Lower leg skin (tissue), 4 donors: Measurements from ENCODE around the gene CTNNA2. TPM values are rescaled to one million over a fixed set of nuclear protein-coding genes. Genes with fewer than 3 reads are reported as not detected.

Experiments
- DNase-seq, 2 donors: peaks; one replicate each; pipeline ENCODE4 v3.0.0-alpha.2; 2019; ENCODE audit warnings: low spot score in 2 of 2
- H3K4me3 ChIP-seq: fragments of 200-600 bp; sonication (generic); 2 replicates; pipeline ENCODE4 v1.5.1; 2017; ENCODE audit warnings: mild to moderate bottlenecking, low read depth; ENCODE audit not compliant: poor library complexity, severe bottlenecking
- POLR2A ChIP-seq, 2 donors: fragments of 450-650 bp; IDR thresholded peaks; one replicate each; pipeline ENCODE4 v1.6.1; 2016 to 2017; ENCODE audit warnings: antibody characterized with exemption in 2 of 2, mild to moderate bottlenecking in 1 of 2, moderate library complexity in 1 of 2
- WGBS, 2 donors: methylation state at CpG; one replicate each; pipeline ENCODE4 v1.1.5; 2018; 5-methylcytosine and 5-hydroxymethylcytosine counted together
- intact Hi-C: fragments of 100-400 bp; cut with DNase I; formaldehyde crosslinking; loops from one replicate; pipeline ENCODE4 v1.15.0; 2023; ENCODE audit warnings: low total_unique reads
- total RNA-seq, 4 donors: library from RNA; depleted of rRNA; stranded (reverse); fragments of >200 nt; gene quantifications; one replicate each; pipeline ENCODE4 v1.1.0, GENCODE V29; 2016
- TF ChIP-seq, protein P1 (sequence below), 3 donors: fragments of 450-650 bp; IDR thresholded peaks; one replicate each; pipeline ENCODE4 v1.5.1; 2016; ENCODE audit warnings: antibody characterized with exemption in 3 of 3, mild to moderate bottlenecking in 3 of 3, moderate library complexity in 2 of 3

Gene CTNNA2
- total RNA-seq, 4 donors from 2014 or later, result not detected

DNA sequence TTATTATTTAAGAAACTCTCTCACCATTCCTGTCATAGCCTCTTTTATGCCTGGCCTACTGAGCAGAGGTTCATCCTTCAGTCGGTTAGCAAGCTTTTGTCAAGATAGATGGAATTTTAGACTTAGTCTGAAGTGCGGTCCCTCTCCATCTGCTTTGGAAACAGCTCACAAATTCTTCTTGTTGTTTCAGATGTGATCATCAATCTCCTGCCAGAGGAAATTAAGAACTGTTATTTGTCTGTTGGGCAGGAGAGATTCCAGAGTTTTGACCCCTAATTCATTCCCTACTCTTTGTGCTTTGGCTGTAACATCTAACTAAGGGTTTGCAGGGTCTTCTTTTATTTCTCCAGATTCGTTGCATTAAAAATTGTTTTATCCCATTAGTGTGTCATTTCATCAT, 735.3 kb downstream of the CTNNA2 start:
- no peak for DNase-seq
- intact Hi-C loops, result no loop called here
- 54 to 65% methylated on average over 3 of the region's 3 CpGs for WGBS, 2 donors

DNA sequence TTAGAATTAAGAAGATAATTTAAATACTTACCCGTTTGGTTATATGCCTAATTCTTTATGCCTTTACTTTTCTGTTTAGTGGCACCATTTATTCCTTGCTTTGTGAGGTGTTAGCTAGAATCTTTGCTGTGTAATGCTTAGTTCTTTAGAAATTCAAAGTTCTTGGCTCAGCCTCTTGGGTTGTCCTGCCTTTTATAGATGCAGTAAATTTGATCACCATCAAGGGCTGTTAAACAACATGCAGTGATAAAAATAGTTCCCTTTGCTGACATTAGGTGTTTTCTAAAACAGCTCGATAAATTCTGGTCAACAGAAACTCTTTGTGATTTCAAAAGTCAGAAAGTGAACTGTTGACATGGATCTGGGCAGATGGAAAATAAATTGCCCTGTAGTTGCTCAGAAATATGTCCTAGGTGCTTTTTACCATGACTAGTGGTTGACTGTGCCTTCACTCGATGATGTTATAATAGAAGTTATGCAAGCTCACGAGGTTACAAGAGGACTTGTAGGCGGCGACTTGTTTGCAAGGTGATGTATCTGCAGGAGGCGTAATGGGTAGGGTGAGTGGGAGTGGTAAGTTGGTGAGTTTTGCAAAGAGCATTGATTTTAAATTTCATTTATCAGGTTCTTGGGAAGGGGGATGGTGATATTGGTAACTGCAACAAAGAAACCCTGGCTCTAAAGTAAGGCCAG, 739.6 kb downstream of the CTNNA2 start:
- DNase-seq, result no peak
- 79 to 84% methylated on average over 7 of the region's 7 CpGs for WGBS, 2 donors
- intact Hi-C loops, result no loop called here
- no peak for TF ChIP-seq POLR2A (IDR thresholded peaks at IDR 0.05)
- TF ChIP-seq, protein P1, sequence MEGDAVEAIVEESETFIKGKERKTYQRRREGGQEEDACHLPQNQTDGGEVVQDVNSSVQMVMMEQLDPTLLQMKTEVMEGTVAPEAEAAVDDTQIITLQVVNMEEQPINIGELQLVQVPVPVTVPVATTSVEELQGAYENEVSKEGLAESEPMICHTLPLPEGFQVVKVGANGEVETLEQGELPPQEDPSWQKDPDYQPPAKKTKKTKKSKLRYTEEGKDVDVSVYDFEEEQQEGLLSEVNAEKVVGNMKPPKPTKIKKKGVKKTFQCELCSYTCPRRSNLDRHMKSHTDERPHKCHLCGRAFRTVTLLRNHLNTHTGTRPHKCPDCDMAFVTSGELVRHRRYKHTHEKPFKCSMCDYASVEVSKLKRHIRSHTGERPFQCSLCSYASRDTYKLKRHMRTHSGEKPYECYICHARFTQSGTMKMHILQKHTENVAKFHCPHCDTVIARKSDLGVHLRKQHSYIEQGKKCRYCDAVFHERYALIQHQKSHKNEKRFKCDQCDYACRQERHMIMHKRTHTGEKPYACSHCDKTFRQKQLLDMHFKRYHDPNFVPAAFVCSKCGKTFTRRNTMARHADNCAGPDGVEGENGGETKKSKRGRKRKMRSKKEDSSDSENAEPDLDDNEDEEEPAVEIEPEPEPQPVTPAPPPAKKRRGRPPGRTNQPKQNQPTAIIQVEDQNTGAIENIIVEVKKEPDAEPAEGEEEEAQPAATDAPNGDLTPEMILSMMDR (IDR thresholded peaks at IDR 0.05), result no peak
- H3K4me3 ChIP-seq, result no peak overlapping the region

More for the DNA sequence above, 735.3 kb downstream of the CTNNA2 start:
- TF ChIP-seq, protein P1 (IDR thresholded peaks at IDR 0.05), result no peak
- no peak for TF ChIP-seq POLR2A (IDR thresholded peaks at IDR 0.05)
- H3K4me3 ChIP-seq, result no peak overlapping the region

DNA sequence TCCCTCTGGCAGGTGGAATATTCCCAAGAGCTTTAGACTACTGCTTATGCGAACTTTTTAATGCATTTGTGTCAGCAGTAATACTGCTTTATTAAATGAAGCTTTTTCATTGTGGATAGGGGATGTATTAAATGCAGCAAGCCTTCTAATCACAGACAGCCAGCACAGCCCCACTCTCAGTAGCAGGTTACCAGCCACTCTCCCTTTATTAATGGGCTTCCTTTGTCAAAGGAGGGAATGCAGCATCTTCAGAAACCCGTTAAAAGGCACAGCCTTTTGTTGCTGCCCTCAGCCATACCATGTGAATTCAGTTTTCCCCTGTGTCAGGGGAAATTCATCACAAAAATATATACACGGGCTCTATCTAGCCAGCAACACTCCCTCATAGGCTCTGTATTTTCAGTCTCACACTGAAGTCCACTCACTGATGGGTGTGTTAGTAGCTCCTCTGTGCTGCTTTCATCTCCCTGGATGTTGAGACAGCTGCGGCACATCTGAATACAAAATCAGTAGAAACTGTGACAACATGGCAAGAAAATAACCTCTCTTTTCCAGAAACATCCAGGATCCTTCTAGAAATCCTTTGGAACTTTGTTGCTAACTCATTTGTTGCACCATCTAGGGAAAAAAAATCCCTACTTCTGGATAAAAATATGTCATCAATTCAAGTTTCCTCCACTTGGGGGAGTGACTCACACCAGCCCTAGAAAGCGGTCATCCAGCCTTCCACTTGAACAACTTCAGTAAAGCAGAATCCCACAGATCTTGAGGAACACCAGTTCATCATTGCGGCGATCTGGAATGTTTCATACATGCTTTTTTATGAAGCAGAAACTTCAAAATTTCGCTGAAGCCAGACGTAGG, 743.3 kb downstream of the CTNNA2 start:
- DNase-seq, result no peak
- intact Hi-C loops, result no loop called here
- WGBS, 2 donors, result 61 to 69% methylated on average over 9 of the region's 9 CpGs
- no peak for TF ChIP-seq POLR2A (IDR thresholded peaks at IDR 0.05)
- TF ChIP-seq, protein P1 (IDR thresholded peaks at IDR 0.05), result no peak
- no peak overlapping the region for H3K4me3 ChIP-seq

DNA sequence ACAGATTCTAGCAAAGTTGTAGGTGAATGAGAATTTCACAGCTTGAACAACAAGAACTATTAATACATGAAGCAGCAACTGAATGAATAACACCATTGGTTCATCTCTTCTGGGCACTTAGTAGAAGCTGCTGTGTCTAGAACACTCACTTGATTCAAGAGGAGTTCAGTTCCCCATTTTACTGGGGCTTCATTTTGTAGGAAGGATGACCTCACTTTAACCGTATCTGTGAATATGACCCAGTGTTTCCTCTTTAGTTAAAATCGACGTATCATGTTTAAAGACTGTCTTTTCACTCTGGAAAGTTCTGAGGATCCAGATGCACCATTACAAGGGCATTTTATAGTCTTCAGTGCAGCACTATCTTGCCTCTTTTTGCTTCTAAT, 743.9 kb downstream of the CTNNA2 start:
- no peak overlapping the region for H3K4me3 ChIP-seq
- 62 to 64% methylated on average over 3 of the region's 3 CpGs for WGBS, 2 donors
- no peak for TF ChIP-seq POLR2A (IDR thresholded peaks at IDR 0.05)
- TF ChIP-seq, protein P1 (IDR thresholded peaks at IDR 0.05), result no peak
- DNase-seq, result no peak
- intact Hi-C loops, result no loop called here

DNA sequence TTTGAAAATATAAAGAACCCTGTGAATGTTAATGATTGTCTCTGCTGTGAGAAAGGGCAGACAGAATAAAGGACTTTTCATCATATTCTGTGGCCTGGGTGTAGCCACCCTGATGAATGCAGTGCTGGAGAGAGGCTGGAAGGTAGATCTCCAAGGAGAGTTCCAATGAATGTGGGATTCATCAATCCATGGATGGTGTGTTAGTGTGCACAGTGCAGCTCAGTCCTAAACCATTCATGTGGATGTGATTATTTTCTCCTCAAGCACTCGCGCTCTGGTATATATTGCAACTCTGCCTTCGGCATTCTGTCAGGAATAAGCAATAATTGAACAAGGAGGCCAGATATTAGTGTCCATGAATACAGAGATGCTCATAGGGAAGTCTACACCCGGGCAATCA, 744.6 kb downstream of the CTNNA2 start:
- 63 to 81% methylated on average over 4 of the region's 4 CpGs for WGBS, 2 donors
- intact Hi-C loops, result no loop called here
- TF ChIP-seq POLR2A (IDR thresholded peaks at IDR 0.05), result no peak
- TF ChIP-seq, protein P1 (IDR thresholded peaks at IDR 0.05), result no peak
- no peak overlapping the region for H3K4me3 ChIP-seq
- no peak for DNase-seq
